Left ventricle myocardium superior (tissue), 1 donor: ENCODE results near the gene ABLIM1. TPM values are rescaled to one million over a fixed set of nuclear protein-coding genes. Genes with fewer than 3 reads are reported as not detected.

Source experiments
- ATAC-seq: fragments of 200-7000 bp; cut with Tn5 transposase; one replicate; pipeline ENCODE4 v1.9.1; 2020; ENCODE audit warnings: mild to moderate bottlenecking, moderate library complexity
- DNase-seq: peaks from one replicate; pipeline ENCODE4 v3.0.0-alpha.2; 2020
- intact Hi-C: fragments of 100-400 bp; cut with micrococcal nuclease; formaldehyde crosslinking; loops from one replicate; pipeline ENCODE4 v1.11.0; 2022
- total RNA-seq: library from RNA; stranded (reverse); fragmentation: NEBNext Ultra II Directional; extraction: Animal tissue kit (Norgen Biotek cat#: 25700); gene quantifications from one replicate; pipeline ENCODE4 v1.2.1, GENCODE V29; 2021
- donor health status: DM: no; HTN: yes; CAD: no; lungs with severe emphysema.

Gene ABLIM1
- total RNA-seq, 1 donor from 2014 or later: 808 TPM

DNA sequence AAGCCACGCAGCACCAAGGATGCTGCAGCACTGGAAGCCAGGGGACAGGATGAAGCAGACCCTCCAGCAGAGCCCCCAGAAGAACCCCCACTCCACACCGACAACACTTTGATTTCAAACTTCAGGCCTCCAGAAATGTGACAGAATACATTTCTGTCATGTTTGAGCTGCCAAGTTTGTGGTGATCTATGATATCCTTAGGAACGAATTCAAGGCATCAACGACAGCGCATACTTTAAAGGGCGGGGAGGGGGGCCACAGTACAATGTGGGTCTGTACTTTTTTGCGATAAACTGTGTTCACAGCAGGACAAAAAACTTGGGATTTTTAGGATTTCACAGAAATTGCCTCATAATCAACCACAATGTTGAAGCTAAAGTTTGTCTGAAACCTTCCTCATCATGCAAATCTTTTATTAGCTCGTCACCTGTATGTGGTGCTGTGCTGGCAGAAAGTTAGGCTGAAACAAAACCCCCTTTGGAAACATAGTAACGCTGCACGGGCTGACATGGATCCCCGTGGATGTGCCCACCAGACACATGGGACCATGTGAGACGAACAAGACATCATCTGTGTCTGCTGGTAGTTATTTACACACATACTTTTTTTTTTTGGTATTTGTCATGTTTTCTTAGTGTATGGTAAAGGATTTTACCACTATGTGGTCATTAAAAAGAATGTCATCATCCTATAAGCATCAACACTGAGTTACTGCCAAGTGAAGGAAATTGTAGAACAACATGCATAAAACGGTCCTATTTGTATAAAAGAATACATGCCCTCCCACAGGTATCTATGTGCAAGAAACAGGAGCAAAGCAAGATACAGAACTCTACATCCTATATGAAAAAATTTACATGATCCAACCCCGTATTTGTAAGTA is 140.5 kb downstream of the ABLIM1 start:
- DNase-seq (no peak), ATAC-seq (no peak)
- intact Hi-C loops: no loop called here

DNA sequence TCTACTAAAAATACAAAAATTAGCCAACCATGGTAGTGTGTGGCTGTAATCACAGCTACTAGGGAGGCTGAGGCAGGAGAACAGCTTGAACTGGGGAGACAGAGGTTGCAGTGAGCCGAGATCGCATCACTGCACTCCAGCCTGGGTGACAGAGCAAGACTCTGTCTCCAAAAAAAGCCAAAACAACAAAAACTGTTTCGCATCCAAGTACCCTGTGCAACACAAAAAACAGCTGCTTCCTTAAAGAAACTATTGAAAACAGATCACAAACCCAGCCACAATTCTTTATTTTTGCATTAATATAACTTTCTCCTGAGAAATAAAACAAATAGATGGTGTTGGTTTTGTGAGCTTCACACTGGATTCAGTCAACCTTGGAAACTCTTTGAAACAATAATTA is 141.7 kb downstream of the ABLIM1 start:
- DNase-seq (no peak), ATAC-seq (no peak)

DNA sequence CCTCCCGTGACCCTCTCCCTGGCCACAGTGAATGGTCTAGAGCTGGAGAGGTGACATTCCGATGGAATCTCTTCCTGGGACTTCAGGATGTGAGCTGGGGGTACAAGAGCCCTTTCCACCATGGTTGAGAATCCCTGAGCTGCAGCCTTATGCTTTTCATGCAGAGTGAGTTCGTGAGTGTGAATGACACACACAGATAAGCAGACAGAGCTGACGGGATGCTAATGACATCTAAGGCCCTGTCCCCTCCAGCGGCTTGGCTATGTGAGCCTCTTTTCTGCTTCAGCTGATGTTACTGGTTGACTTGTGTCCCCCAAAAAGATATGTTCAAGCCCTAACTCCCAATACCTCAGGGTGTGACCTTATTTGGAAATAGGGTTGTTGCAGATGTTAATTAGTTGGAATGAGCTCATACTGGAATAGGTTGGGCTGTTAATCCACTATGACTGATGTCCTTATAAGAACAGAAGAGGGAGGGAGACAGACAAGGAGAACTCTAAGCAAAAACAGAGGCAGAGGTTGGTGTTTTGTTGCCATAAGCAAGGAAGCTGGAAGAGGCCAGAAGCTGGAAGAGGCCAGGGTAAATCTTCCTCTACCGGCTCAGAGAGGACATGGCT is 142.7 kb downstream of the ABLIM1 start:
- intact Hi-C loops: no loop called here
- peak; percentile 4 for ATAC-seq
- no peak for DNase-seq

More for the DNA sequence above, 141.7 kb downstream of the ABLIM1 start:
- intact Hi-C loops: no loop called here

DNA sequence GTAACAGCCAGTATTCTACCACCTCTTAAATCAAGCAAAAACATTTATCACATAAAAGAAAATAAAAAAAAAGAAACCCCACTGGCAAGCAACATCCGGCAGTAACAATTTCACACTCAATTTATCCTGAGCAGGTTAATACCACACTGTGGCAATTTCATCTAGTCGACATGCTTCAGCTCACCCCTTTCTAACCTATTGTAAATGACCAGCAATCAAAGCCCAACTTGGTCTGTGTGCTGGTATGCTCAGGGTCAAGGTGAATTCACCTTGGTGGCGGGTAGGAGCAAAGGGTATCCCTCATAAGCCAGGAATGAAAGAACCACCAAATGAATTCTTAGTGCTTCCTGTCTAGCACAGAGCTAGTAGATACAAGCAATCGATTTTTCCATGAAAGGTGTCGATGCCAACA is 144.7 kb downstream of the ABLIM1 start:
- ATAC-seq (no peak), DNase-seq (no peak)
- intact Hi-C loops: no loop called here

DNA sequence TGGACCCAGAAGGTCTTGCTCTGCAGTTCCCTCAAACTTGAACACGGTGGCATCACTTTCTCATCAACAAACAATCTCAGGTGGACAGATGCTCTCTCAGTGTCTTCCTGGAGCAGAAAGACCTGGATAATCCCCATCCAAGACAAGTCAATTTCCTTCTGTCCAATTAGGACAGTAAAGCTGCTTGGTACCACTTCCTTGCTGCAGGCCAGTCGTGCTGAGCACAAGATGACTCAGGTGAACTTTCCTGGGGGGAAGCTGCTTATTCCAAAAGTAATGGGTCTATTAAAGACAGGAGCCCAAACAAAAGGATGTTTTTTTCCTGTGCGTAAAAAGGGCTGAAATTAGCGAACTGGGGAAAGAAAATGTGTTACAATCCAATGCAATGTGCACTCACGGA is 146.2 kb downstream of the ABLIM1 start:
- intact Hi-C loops: no loop called here
- ATAC-seq (no peak), DNase-seq (no peak)

DNA sequence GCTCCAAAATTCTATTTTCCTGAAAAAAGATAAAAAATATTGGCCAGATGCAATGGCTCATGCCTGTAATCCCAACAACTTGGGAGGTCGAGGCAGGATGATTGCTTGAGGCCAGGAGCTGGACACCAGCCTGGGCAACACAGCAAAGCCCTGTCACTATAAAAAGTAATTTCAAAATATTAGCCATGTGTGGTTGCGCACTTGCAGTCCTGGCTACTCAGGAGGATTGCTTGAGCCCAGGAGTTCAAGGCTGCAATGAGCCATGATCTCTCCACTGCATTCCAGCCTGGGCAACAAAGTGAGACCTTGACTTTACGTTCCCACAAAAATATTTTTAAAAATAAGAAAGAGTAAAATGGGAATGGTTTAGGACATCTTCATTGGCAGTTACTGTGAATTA is 149.7 kb downstream of the ABLIM1 start:
- ATAC-seq (peak; percentile 23), DNase-seq (no peak)
- intact Hi-C loops: no loop called here

DNA sequence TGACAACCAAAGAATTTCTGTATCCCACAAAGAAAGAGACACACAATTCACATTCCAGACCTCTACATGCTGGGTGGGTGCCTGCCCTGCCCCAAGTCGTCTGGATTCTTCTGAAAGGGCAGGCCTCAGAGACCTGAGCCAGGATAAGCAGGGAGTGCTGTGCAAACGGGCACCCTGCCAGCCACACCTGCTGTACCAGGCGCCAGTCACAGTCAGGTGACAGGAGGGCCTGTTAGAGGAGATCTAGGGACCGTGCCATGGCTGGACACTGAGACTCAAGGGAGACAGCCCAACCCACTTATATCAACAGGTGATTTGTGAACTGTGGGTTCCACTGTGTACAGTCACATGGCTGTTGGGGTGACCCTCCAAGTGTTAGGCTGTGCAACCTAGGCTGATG is 150.6 kb downstream of the ABLIM1 start:
- intact Hi-C loops: no loop called here
- DNase-seq (peak; percentile 82), ATAC-seq (peak; percentile 76)

DNA sequence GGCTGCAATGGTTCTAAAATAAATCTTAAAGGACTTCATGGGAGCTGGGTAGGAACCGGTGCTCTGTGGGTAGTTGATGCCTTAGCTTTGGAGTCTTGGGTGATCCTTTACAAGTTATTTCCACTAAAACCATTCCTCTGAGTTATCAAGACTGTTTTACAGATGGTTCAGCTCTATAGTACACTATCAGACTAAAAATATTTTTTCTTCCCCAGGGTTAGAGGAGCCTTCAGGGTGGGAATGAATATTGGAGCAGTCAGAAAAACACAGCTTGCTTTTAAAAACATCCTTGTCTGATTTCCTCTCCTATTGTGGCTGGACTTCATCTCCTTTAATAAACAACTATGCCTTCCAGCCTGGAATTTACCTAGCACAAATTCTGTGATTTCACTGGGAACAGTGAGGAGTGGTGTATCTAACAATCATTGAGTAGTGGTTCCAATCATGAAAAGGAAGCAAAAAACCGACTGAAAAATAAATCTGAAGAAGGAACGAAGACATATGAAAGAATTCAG is 151.1 kb downstream of the ABLIM1 start:
- DNase-seq (no peak), ATAC-seq (peak; percentile 8)
- intact Hi-C loops: no loop called here

DNA sequence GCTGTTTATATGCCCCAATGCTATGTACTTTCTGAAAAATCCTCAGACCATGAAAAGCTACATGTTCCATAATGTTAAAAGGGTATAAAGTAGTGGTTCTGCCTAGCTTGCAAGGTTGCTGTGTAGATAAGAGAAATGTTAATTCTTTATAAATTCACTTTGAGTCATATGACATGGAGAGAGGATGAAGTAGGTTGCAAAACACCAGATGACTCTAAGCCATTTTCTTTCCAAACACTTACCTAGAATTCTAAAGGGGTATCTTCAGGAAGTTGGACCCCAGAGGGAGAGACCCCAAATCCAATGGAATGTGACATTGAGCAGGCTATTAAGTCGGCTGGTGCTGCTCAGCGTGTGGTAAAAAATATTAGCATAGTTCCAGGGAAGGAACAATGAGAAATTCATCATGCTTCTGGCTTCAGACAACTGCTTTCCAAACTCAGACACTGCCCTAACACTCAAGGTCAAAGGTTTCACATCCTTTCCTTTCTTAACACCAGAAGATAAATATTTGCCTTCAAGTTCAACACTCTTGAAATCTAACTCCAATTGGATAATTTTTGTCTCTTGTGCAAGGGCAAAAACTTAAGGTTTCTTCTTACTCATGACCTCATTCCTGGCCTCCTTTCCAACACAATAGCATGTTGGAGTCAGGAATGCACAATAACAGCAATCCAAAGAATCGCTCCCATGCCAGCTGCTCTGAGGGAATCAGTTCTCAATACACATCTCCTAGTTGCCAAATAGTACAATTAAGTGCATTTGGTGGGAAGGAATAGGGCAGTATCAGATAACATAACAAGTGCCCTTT is 153.1 kb downstream of the ABLIM1 start:
- DNase-seq (no peak), ATAC-seq (peak; percentile 47)
- intact Hi-C loops: no loop called here

DNA sequence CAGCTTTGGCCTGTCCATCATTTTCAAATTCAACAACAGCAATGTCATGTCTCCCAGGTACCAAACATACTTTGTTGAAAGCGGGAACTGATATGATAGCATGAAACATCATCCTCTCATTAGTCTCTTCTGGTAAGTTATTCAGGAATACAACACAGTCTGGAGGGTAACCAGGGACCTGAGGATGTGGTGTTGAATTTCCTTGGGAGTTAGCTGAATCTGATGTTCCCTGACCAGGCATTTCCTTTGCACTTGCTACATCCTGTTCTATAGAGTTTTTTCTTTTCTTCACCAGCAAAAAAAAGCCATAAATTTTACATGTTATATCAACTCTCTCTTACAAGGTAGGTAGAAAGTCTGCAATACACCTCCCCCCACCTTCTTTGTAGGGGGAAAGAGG is 156.0 kb downstream of the ABLIM1 start:
- DNase-seq: no peak
- intact Hi-C loops: no loop called here
- no peak for ATAC-seq

DNA sequence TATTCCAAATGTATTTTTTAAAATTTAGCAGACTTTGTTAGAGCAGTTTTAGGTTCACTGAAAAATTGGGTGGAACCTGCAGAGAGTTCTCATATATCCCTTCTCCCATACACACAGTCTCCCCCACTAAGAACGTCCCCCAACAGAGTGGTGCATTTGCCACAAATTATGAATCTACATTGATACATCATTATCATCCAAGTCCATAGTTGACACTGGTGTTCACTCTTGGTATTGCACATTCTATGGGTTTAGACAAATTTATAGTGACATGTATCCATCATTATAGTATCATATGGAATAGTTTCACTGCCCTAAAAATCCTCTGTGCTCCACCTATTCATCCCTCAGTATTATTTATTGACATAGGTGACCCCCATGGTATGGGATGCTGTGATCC is 156.4 kb downstream of the ABLIM1 start:
- DNase-seq: no peak
- no peak for ATAC-seq
- intact Hi-C loops: no loop called here

DNA sequence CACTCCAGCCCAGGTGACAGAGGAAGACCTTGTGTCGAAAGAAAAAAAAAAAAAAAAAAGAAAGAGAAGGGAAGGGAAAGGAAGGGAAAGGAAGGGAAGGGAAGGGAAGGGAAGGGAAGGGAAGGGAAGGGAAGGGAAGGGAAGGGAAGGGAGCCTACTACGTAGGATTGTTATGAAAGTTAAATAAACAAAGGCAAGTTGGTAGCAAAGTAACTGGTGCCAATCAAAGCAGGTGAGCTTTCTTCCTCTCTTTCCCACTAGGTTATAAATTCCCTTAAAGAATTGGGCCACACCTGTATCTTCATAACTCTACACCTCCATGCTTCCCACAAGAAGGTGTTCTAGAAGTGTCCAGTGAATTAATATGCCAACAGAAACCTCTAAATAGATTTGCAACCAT is 157.4 kb downstream of the ABLIM1 start:
- ATAC-seq (no peak), DNase-seq (no peak)
- intact Hi-C loops: no loop called here

DNA sequence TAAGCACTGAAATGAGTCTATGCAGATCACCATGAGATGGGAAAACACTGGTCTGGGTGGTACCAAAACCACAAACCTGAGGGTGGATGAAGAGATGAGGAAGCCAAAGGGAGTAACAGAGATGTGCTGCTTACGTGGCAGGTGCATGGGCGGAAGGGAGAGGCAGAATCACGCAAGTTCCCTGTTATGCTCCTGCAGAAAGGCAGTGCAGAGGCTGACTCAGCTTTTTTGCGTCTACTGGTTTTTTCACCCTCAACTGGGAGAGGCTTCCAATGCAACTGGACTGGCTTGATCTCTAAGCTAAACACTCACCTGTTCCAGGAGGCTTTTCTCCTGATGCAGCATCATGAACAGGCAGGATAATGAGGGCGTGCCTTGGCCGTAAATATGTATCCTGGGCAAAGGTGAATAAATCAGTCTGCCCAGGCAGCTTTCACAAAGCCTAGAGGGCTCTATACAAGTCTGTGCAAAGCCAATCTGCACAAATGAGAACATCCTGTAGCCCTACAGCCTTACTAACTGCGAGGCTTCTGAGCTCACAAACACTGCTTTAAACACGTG is 158.4 kb downstream of the ABLIM1 start:
- intact Hi-C loops: no loop called here
- no peak for ATAC-seq

DNA sequence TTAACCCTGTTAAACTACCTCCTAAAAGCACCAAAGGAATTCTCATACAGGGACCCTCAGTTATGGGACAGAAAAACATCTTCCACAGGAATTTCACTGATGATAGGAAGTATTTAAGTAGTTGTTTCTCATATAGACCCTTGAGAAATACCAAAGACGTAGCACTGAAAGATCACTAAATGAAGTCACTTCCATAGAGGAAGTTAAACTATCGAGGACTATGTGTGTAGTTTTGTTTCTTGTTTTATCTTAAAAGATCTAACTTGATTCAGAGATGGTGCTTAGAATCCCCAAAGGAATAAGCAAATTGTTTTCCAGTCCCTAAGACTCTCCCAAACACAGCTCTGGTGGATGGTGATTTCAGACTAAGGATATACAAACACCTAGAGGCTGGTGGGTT is 159.0 kb downstream of the ABLIM1 start:
- ATAC-seq (no peak), DNase-seq (no peak)
- intact Hi-C loops: no loop called here

More for the DNA sequence above, 158.4 kb downstream of the ABLIM1 start:
- no peak for DNase-seq

DNA sequence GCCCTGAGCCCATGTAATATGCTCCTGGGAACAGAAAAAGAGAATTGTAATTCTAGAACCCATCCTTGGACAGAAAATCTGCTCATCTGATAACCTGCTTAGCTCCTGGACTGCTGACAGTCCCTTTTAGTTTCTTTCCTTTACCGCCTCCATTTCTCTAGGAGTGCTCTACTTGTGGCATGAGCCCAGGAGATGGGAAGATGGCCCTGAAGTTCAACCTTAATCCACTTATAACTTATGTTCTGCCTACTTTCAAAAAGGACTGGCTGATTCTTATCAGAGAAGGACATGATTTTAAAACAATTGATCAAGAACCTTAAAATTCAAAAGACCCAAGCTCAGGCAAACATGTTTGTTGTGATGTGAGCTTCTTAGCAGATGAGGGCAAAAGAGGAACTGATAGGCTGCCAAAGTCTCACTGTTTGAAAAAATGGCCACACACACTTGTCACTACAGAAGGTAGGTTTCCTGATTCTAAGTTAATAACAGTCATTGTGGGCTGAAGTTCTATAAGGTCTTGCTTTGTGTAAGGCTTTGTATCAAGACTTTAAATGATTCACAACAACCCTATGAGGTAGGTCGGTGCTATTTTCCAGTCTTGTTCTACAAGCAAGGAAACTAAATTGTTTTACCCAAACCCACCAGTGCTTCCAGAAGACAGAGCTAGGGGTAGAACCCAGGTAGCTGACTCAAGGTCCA is 159.5 kb downstream of the ABLIM1 start:
- DNase-seq: no peak
- no peak for ATAC-seq
- intact Hi-C loops: no loop called here

DNA sequence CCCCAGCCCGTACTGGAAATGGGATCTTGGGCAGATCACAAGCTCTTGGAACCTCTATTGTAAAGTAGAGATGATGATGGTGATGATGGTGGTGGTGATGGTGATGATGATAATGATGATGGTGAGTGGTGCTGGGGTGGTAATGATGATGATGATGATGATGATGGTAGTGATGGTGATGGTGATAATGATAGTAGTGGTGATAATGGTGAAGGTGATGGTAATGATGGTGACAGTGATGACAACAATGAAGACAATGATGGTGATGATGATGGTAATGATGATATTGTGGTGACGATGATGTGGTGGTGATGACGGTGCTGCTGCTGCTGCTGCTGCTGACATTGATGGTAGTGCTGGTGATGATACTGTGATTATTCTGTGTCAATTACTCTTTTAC is 162.8 kb downstream of the ABLIM1 start:
- ATAC-seq (no peak), DNase-seq (no peak)
- intact Hi-C loops: no loop called here

DNA sequence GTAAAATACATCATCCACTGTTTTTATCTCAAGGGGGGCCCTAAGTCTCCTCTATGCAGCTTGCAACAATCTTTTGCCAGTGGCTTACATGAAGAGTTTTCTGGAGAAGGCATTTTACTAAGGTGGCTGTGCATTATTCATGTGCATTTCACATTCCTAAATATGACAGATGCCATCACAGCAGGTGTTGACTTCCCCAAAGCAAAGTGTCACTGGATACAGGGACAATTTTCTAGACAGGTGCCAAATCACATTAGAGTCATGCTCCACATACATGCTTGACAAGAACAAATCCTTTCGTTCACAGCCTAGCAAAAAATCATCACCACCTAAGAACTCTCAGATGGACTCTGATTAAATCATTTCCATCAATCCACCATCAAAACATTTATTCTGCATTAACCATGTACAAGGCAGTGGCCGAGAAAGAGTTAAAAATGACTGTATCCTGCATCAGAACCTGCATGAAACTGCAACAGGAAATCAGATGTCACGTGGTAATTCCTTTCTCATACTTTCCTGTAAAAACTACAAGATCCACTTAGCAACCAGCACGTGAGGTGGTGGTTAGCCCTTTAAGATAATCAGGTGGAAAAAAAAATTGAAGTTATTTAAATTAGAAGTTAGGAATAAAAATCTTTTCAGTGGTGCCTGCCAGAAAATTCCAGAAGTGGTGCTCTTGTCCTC is 165.6 kb downstream of the ABLIM1 start:
- no peak for DNase-seq
- intact Hi-C loops: no loop called here
- ATAC-seq: peak; percentile 5

DNA sequence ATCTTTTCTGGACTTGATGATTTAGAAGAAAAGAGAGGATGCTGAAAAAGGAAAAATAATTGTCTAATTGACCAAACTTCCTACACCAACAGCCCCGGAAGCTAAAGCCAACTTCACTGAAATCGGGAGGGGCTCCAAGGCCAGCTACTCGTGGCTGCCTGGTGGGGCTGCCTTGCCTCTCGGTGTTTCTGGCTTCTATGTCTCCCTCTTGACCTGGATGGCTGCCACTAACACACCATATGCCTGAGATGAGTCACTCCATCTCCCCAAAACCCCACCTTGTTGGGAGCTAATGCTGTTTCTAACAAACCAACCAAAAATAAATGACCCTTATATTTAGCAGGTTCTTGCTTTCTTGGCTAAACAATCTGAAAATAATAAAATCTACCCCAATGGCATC is 166.1 kb downstream of the ABLIM1 start:
- peak; percentile 62 for ATAC-seq
- intact Hi-C loops: no loop called here
- no peak for DNase-seq
